Suppressor macrophage treated with lipopolysaccharide for 4 hours (primary cell): ENCODE data around the gene KIF26B.
"Not testable (repeated sequence)": the region's sequence is repeated elsewhere in the genome, so short reads cannot be mapped to it uniquely, and the experiment has no call there.

ENCODE experiments used
- DNase-seq: peaks from one replicate; pipeline ENCODE4 v3.0.0-alpha.2; 2020

The KIF26B gene

GRCh38 chr1:245690946-245691541, 536.3 kb downstream of the KIF26B start:
- DNase-seq: no peak

GRCh38 chr1:245691897-245692296, 537.1 kb downstream of the KIF26B start:
- DNase-seq: no peak

DNA sequence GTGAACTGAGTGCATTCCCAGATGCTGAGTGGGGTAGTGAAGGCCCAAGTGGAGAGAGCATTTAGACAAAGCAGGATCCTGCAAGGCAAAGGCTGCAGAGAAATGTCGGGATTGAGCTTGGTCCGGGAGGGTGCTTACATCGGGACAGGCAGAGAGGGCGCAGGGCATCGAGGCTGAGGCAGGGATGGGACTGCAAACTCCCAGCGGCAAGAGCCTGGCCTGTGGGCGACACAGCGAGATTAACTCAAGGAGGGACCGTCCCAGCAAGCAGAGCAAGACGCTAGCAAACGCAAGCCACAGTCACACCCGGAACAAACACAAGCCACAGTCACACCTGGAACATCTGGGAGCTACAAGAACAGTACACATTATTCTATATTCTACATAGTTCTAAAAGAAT, 537.5 kb downstream of the KIF26B start:
- DNase-seq: no peak

GRCh38 chr1:245693116-245693793, 538.5 kb downstream of the KIF26B start:
- DNase-seq: no peak

DNA sequence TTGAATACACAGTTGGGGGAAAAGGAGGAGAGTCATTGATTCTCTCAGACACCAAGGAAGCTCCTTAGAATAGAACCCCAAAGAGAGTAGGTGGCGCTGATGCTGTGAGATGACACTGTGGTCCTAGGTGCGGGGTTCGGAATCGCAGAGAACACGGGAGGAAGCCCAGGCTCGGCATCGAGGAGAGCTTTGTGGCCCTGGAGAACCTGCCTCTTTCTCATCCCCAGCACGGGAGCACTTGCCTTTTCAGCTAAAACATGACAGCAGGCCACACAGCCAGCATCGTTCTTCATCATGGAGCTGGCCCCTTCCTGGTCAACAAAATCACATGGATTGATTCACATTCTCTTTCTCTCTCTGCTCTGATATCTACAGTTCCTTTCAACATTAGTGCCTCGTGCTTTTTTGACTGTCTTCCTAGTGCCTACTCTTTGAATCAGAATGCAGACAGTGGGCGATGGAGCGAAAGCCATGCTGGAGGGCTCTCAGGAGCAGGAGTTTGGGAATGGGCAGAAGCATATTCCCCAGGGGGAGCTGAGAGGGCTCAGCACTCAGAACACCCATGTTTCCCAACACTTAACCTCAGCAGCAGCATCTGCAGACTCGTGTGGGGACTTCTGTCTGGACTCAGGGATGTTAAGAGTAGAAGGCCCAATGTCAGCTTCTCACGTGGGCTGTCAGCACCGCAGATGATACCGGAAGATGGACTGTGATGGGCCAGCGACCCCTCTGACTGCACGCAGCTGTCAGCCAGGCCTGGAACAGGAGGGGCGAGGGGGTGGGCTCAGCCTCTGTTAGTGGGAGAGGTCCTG, 539.4 kb downstream of the KIF26B start:
- DNase-seq: no peak

GRCh38 chr1:245694753-245695195, 540.0 kb downstream of the KIF26B start:
- DNase-seq: no peak

DNA sequence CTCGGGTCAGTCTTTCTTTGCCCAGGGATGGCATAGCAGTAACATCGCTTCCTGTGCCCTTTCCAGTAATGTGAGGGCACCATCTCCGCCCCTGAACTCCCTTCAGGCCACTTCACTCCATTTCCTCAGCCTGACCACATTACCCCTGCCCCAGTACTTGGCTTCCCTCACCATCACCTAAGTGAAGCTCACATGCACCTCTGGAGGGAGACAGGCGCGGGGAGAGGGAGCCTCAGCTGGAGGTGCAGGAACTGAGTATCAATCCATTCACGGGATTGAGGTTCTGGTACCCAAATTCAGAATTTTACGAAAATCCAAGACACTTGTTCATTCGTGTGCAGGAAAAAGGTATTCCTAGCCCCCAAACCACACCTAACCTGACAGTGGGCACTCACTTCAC, 540.4 kb downstream of the KIF26B start:
- no peak for DNase-seq

DNA sequence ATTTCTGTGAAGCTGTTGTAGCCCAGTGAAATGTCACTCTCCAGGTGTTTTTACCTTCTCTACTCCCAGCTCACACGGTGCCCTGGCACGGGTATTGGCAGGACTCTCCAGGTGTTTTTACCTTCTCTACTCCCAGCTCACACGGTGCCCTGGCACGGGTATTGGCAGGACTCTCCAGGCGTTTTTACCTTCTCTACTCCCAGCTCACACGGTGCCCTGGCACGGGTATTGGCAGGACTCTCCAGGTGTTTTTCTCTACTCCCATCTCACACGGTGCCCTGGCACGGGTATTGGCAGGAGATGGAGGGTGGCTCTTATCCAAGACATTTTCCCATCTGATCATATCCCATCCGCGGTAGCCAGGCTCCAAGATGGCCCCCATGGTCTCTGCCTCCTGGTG, 540.9 kb downstream of the KIF26B start:
- not testable (repeated sequence) for DNase-seq

DNA sequence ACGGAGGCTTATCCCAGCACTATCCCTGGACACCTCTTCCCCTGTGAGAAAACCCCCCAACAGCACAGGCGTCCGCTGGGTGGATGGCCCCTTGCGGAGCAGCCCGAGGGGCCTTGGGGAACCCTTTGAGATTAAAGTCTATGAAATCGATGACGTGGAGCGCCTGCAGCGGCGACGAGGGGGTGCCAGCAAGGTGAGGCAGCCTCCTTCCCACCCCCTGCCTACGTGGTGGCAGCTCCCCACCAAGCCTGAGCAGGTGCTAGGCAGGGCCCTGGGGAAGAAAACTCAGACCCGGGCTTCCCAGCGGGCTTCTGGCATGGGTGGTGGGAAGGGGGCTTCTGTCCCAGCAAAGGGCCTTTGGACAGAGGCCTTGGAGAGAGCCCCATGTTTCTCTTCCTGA, 543.3 kb downstream of the KIF26B start:
- no peak for DNase-seq

- DNase-seq: no peak
Measured at GRCh38 chr1:245698860-245699259, 544.1 kb downstream of the KIF26B start.

- no peak for DNase-seq
Measured at GRCh38 chr1:245700631-245701030, 545.8 kb downstream of the KIF26B start.

DNA sequence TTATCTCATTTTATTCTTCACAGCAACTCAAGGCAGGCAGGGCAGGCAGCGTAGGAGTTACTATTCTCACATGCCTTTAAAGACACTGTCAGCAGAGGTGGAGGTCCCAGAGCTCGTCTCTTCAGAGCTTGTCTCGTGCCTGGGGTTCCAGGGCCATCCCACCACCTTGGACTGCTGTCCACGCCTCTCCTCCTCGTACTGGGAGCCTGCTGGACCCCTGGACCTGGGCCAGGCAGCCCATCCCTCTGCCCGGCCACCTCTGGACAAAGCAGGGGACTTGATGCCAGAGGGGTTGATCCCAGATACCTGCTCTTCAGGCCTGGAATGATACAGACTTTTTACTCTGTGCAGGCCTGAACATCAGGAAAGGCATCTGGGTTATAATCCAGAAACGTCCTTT, 546.8 kb downstream of the KIF26B start:
- DNase-seq: no peak

- DNase-seq: no peak
Measured at GRCh38 chr1:245702346-245702745, 547.6 kb downstream of the KIF26B start.

DNA sequence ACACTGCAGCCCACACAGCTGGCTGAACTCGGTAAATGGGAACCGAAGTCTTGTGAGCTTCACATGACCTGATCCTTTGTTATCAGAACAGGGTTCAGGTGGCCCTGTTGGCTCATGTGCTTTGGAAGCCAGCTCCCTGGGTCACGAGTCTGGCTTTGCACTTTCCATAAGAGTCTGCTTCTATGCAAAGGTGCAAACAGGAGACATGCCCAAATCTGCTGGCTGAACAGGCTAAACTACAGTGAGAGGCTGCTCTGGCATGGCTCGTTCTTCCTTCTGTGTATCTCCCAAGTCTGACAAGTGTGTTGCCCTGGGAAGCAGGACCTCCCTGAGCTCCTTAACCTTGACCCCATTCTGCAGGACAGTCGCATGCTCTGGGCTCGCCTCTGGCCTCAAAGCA, 549.6 kb downstream of the KIF26B start:
- no peak for DNase-seq

DNA sequence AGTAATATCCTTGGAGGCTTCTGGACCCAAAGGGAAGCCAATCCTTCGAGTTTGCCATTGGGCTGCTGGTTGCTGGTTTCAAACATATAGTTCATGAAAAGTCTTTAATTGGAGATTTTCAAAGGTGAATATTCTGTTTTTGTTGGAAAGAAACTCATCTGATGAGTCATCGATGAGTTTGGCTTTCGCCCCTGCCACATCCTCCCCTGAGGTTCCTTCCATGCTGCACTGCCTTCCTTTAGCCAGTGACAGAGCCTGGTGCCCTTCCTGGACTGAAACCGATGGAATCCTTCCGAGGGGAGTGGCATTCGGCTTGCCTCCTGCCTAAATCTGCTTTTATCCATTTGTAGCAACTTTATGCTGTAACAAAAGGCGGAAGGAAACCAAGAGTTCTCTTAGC, 550.0 kb downstream of the KIF26B start:
- no peak for DNase-seq

DNA sequence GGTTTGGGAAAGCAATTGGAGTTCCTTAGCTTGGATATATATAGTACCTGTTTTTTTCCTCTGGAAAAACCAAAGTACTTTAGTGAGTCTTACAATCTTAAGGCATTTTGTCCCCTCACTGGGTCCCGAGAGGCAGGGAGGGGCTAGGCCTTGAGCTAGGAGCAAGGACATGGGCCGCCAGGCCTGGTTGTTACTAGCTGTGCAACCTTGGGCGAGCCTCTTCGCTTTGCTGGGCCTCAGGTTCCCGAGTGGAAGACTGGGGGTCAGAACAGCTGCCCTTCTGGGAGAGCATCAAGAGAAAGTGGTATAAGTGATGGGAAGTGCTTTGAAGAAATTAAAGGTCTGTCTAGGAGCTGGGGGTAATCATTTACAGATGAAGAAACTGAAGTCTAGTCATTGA, 553.2 kb downstream of the KIF26B start:
- no peak for DNase-seq

- DNase-seq: no peak
Measured at GRCh38 chr1:245710961-245711903, 556.4 kb downstream of the KIF26B start.

GRCh38 chr1:245714027-245714426, 559.2 kb downstream of the KIF26B start:
- not testable (repeated sequence) for DNase-seq

DNA sequence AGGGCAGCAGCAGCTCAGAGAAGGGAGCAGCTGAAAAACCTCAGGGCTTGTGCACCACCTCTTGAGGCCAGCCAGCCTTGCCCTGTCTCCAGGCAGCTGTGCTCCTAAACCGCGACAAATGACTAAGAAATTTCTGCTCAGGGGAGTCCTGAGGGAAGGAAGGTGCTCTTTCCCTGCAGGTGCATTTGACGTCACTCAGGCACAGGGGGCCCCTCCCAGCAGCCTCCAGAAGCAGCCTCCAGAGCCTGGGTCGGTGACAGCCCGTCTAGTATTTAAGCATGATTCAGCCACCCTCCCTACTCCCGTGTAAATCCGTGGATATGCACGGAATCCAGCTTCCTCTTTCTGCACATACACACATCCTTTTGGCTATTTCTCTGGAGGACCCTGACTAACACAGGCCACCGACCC, 560.5 kb downstream of the KIF26B start:
- no peak for DNase-seq

- DNase-seq: no peak
Measured at GRCh38 chr1:245715970-245716369, 561.2 kb downstream of the KIF26B start.

- no peak for DNase-seq
Measured at GRCh38 chr1:245716561-245716960, 561.8 kb downstream of the KIF26B start.

- DNase-seq: no peak
Measured at GRCh38 chr1:245717611-245718010, 562.8 kb downstream of the KIF26B start.

DNA sequence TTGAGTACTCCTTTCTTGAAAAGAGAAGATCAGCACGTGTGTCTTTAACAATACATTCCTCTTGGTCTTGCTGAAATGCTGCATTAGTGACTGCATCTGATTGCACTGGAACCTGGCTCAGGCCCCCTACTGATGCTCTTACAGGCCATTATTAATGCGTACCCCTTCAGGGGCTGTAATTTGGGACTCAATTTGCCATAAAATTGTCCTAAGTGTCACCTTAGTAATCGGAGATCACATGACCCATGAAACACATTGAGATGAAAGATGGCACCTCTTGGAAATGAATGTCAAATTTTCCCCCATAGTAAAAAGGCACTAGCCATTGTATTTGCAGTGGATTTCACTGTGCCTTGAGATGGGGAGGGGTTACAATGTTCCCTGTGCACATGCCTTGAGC, 563.3 kb downstream of the KIF26B start:
- no peak for DNase-seq
